CD14-positive monocyte (primary cell): ENCODE results near the gene GTPBP10. TPM values are rescaled to one million over a fixed set of nuclear protein-coding genes. Genes with fewer than 3 reads are reported as not detected.

Source experiments
- DNase-seq, 3 donors: peaks; one replicate each; pipeline ENCODE4 v3.0.0-alpha.2; 2011 to 2022
- H2AFZ ChIP-seq: 2 replicates; pipeline ENCODE4 v1.6.0; 2012; ENCODE audit warnings: mild to moderate bottlenecking, low read depth, low read length, inconsistent platforms; ENCODE audit not compliant: insufficient read depth, poor library complexity, severe bottlenecking
- H3K27ac ChIP-seq, 2 donors: 1 replicate in 1 of 2; 2 replicates in 1 of 2; pipeline ENCODE4 v1.5.1; 2012 to 2013; ENCODE audit warnings: low read length in 2 of 2, control low read depth in 1 of 2, inconsistent platforms in 1 of 2, low read depth in 1 of 2, mild to moderate bottlenecking in 1 of 2
- H3K27me3 ChIP-seq, 2 donors: one replicate each; pipeline versions ENCODE4 v1.6.0 to v1.6.1; 2011 to 2013; ENCODE audit warnings: low read length in 2 of 2; ENCODE audit not compliant: control insufficient read depth in 2 of 2, insufficient read depth in 2 of 2
- H3K36me3 ChIP-seq, 2 donors: replicated peaks in 1 of 2; 1 replicate in 1 of 2; 2 replicates in 1 of 2; pipeline versions ENCODE4 v1.5.1 to v1.6.1; 2012 to 2013; ENCODE audit warnings: low read length in 2 of 2, control low read depth in 1 of 2, inconsistent platforms in 1 of 2, mild to moderate bottlenecking in 1 of 2; ENCODE audit not compliant: insufficient read depth in 2 of 2, control insufficient read depth in 1 of 2
- H3K4me1 ChIP-seq, 2 donors: 1 replicate in 1 of 2; 2 replicates in 1 of 2; pipeline versions ENCODE4 v1.5.1 to v1.6.1; 2012 to 2013; ENCODE audit warnings: low read length in 2 of 2, control low read depth in 1 of 2, inconsistent platforms in 1 of 2, mild to moderate bottlenecking in 1 of 2, moderate library complexity in 1 of 2; ENCODE audit not compliant: insufficient read depth in 2 of 2, control insufficient read depth in 1 of 2
- H3K4me2 ChIP-seq: replicated peaks from 2 replicates; pipeline ENCODE3; 2012; ENCODE audit warnings: low read length, moderate library complexity, mild to moderate bottlenecking; ENCODE audit not compliant: poor library complexity, severe bottlenecking; ENCODE audit errors: extremely low read depth
- H3K4me3 ChIP-seq, 3 experiments: fragments of 200-600 bp in 1 of 3; sonication (generic) in 1 of 3; replicated peaks in 1 of 3; 1 replicate in 2 of 3; 2 replicates in 1 of 3; pipeline ENCODE4 v1.5.1; 2011 to 2013; ENCODE audit warnings: low read length in 3 of 3, mild to moderate bottlenecking in 3 of 3, control low read depth in 2 of 3, low read depth in 2 of 3, inconsistent platforms in 1 of 3, moderate library complexity in 1 of 3
- H3K79me2 ChIP-seq: 2 replicates; pipeline ENCODE4 v1.6.0; 2012; ENCODE audit warnings: mild to moderate bottlenecking, control low read depth, inconsistent platforms, low read length, moderate library complexity; ENCODE audit not compliant: insufficient read depth
- H3K9ac ChIP-seq: 2 replicates; pipeline ENCODE4 v1.6.0; 2017; ENCODE audit warnings: low read length, mild to moderate bottlenecking; ENCODE audit not compliant: insufficient read depth, poor library complexity, severe bottlenecking
- H3K9me3 ChIP-seq, 2 donors: replicated peaks in 1 of 2; 1 replicate in 1 of 2; 2 replicates in 1 of 2; pipeline versions ENCODE4 v1.5.1 to v1.6.1; 2012 to 2013; ENCODE audit warnings: low read length in 2 of 2, control low read depth in 1 of 2; ENCODE audit not compliant: control insufficient read depth in 1 of 2, insufficient read depth in 1 of 2
- H4K20me1 ChIP-seq: 2 replicates; pipeline ENCODE4 v1.6.0; 2012; ENCODE audit warnings: mild to moderate bottlenecking, low read length, control low read depth, moderate library complexity; ENCODE audit not compliant: insufficient read depth
- H3K27ac Mint-ChIP-seq, 7 donors: one replicate each; pipeline ENCODE4 v1.8.0; 2020; ENCODE audit warnings: mild to moderate bottlenecking in 7 of 7, mixed read lengths in 7 of 7, moderate library complexity in 6 of 7, inconsistent platforms in 2 of 7
- H3K27me3 Mint-ChIP-seq, 3 donors: one replicate each; pipeline ENCODE4 v1.8.0; 2021 to 2022; ENCODE audit warnings: low read depth in 3 of 3, mild to moderate bottlenecking in 3 of 3, mixed read lengths in 3 of 3, moderate library complexity in 3 of 3, inconsistent platforms in 1 of 3
- H3K36me3 Mint-ChIP-seq, 2 donors: one replicate each; pipeline ENCODE4 v1.8.0; 2020; ENCODE audit warnings: mixed read lengths in 2 of 2, inconsistent platforms in 1 of 2, mild to moderate bottlenecking in 1 of 2
- H3K4me1 Mint-ChIP-seq: one replicate; pipeline ENCODE4 v1.8.0; 2020; ENCODE audit warnings: mild to moderate bottlenecking, mixed read lengths
- H3K4me3 Mint-ChIP-seq, 2 donors: one replicate each; pipeline ENCODE4 v1.8.0; 2020; ENCODE audit warnings: mild to moderate bottlenecking in 2 of 2, mixed read lengths in 2 of 2, moderate library complexity in 1 of 2
- H3K9me3 Mint-ChIP-seq, 7 donors: one replicate each; pipeline ENCODE4 v1.8.0; 2020 to 2022; ENCODE audit warnings: mixed read lengths in 7 of 7, mild to moderate bottlenecking in 6 of 7, moderate library complexity in 6 of 7, inconsistent platforms in 2 of 7
- CTCF ChIP-seq: fragments of 200-600 bp; IDR thresholded peaks from one replicate; pipeline ENCODE4 v1.8.0; 2022; ENCODE audit warnings: antibody characterized with exemption, mild to moderate bottlenecking
- WGBS: methylation state at CpG from one replicate; pipeline ENCODE4 v1.1.5; 2013; ENCODE audit warnings: missing lambda C conversion rate; ENCODE audit not compliant: insufficient coverage; 5-methylcytosine and 5-hydroxymethylcytosine counted together
- intact Hi-C, 2 donors: fragments of 100-400 bp; cut with micrococcal nuclease; formaldehyde crosslinking; loops; one replicate each; pipeline versions ENCODE4 v1.15.0 to v1.15.1; 2023
- polyA plus RNA-seq, 3 donors: library from polyadenylated mRNA; depleted of rRNA in 1 of 3; unstranded in 2 of 3; stranded (reverse) in 1 of 3; fragments of 300-500 nt in 2 of 3; fragments of >200 nt in 1 of 3; fragmentation: Illumina TruSeq in 2 of 3; gene quantifications; 1 replicate in 2 of 3; 2 replicates in 1 of 3; pipeline ENCODE4 v1.2.3, GENCODE V29; 2012 to 2021

GTPBP10 gene
- polyA plus RNA-seq, 3 donors: 7.0 to 12.2 (median 10.4) TPM

DNA sequence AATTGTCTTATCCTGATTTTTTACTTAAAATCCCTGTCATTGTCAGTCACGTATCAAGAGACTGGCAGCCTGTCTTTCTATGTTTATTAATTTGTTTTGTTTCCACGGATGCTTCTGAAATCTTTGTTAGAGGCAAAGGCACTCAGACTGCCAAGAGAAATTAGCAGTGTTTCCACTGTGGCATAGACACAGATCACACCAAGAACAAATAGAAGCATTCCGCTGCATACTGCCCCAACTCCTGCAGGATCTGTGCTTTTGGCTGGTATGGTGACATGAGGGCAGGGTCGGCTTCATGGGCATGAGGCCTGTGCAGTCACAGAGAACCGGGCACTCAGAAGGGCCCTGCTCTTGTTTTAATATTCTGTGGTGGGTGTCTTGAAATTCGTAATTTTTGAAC lies 75.1 kb downstream of the GTPBP10 start:
- H3K4me3 Mint-ChIP-seq: no peak overlapping the region
- H3K36me3 Mint-ChIP-seq: no peaks in the 10 kb centered on the region
- Histone ChIP-seq H2AFZ (no peak overlapping the region), H3K9ac (no peak overlapping the region), H4K20me1 (no peaks in the 10 kb centered on the region), H3K4me1 (no peaks in the 10 kb centered on the region), H3K79me2 (no peaks in the 10 kb centered on the region), H3K27me3 (no peaks in the 10 kb centered on the region), H3K27ac (no peak overlapping the region), H3K4me2 (no peak overlapping the region), H3K9me3 (no peaks in the 10 kb centered on the region), H3K4me3 (no peak overlapping the region), H3K36me3 (no peaks in the 10 kb centered on the region)
- no peaks in the 10 kb centered on the region for H3K27me3 Mint-ChIP-seq
- intact Hi-C loops: no loop called here
- WGBS: 74% methylated on average over 3 of the region's 6 CpGs
- no peaks in the 10 kb centered on the region for H3K4me1 Mint-ChIP-seq
- H3K9me3 Mint-ChIP-seq: peaks cover 0 to 1% (median 0%) of the 10 kb centered on the region in 7 donors
- TF ChIP-seq CTCF: no peak
- H3K27ac Mint-ChIP-seq: no peak overlapping the region
- DNase-seq: no peak

DNA sequence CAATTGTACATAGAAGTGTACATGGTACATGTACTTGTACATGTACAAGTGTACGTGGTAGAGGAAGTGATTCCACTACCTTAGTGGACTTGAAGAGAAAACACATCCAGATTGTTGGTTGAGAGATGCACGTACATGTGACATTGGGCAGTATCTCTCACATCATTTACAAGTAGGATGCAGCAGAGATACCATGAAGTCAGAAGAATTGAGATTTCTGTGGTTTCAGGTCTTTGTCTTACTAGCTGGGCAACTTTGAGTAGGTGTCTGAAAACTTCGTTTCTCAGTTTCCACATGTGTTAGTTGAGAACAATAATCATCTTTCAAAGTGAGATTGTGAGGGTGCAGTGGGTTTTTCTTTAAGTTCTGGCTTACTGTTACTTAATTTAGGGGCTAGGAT lies 78.2 kb downstream of the GTPBP10 start:
- Mint-ChIP-seq H3K36me3 (no peaks in the 10 kb centered on the region), H3K4me3 (no peak overlapping the region), H3K27me3 (peaks cover 0 to 2% (median 0%) of the 10 kb centered on the region in 3 donors), H3K27ac (no peak overlapping the region), H3K9me3 (no peaks in the 10 kb centered on the region), H3K4me1 (no peaks in the 10 kb centered on the region)
- Histone ChIP-seq H3K4me2 (no peak overlapping the region), H3K9ac (no peak overlapping the region), H3K79me2 (no peaks in the 10 kb centered on the region), H2AFZ (no peak overlapping the region), H3K27ac (no peak overlapping the region), H3K4me1 (no peaks in the 10 kb centered on the region), H3K4me3 (no peak overlapping the region), H3K9me3 (no peaks in the 10 kb centered on the region), H4K20me1 (no peaks in the 10 kb centered on the region), H3K36me3 (no peaks in the 10 kb centered on the region), H3K27me3 (no peaks in the 10 kb centered on the region)
- 100% methylated on average over 1 of the region's 3 CpGs for WGBS
- intact Hi-C loops: no loop called here
- no peak for TF ChIP-seq CTCF
- DNase-seq: no peak
